Ishikawa (cell line): ENCODE results near the gene SMYD3.

Experiments
- TCF12 ChIP-seq: IDR thresholded peaks from 2 replicates; pipeline ENCODE4 v1.6.1; 2012; ENCODE audit warnings: low read depth
- TF ChIP-seq, protein P1 (sequence below): IDR thresholded peaks from 2 replicates; pipeline ENCODE4 v1.6.1; 2012; ENCODE audit warnings: low read depth, mild to moderate bottlenecking

DNA sequence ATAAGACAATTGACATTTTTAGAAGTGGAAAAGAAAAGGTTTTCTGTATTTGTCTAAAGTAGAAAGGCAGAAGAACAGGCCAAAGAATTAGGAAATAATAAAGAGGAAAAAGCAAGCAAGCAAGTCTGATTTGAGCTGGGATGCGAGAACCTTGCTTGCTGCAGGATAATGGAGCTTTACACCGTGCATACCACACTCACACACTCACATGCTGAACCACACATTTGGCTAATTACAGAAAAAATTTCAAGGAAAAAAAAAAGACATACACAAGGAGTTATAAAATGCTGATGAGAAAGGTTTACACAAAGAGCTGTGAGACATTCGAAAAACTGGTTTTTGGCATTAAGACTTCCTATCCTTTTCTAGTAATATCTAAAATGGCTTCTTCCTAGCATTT is 758.4 kb downstream of the SMYD3 start:
- no peak for TF ChIP-seq TCF12
- TF ChIP-seq, protein P1, sequence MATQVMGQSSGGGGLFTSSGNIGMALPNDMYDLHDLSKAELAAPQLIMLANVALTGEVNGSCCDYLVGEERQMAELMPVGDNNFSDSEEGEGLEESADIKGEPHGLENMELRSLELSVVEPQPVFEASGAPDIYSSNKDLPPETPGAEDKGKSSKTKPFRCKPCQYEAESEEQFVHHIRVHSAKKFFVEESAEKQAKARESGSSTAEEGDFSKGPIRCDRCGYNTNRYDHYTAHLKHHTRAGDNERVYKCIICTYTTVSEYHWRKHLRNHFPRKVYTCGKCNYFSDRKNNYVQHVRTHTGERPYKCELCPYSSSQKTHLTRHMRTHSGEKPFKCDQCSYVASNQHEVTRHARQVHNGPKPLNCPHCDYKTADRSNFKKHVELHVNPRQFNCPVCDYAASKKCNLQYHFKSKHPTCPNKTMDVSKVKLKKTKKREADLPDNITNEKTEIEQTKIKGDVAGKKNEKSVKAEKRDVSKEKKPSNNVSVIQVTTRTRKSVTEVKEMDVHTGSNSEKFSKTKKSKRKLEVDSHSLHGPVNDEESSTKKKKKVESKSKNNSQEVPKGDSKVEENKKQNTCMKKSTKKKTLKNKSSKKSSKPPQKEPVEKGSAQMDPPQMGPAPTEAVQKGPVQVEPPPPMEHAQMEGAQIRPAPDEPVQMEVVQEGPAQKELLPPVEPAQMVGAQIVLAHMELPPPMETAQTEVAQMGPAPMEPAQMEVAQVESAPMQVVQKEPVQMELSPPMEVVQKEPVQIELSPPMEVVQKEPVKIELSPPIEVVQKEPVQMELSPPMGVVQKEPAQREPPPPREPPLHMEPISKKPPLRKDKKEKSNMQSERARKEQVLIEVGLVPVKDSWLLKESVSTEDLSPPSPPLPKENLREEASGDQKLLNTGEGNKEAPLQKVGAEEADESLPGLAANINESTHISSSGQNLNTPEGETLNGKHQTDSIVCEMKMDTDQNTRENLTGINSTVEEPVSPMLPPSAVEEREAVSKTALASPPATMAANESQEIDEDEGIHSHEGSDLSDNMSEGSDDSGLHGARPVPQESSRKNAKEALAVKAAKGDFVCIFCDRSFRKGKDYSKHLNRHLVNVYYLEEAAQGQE = no peak
